C4-2B (cell line): ENCODE measurements around the gene KLHL22.
"Not testable (repeated sequence)": the region's sequence is repeated elsewhere in the genome, so short reads cannot be mapped to it uniquely, and the experiment has no call there.

Experiments used
- H3K27ac ChIP-seq: fragments of 450-650 bp; 2 replicates; pipeline ENCODE4 v1.5.1; 2017
- CTCF ChIP-seq: fragments of 450-650 bp; conservative IDR thresholded peaks from 2 replicates; pipeline ENCODE4 v1.5.1; 2017; ENCODE audit warnings: mild to moderate bottlenecking
- ZFX ChIP-seq: fragments of 450-650 bp; IDR thresholded peaks from 2 replicates; pipeline ENCODE4 v1.6.1; 2017

KLHL22 gene

DNA sequence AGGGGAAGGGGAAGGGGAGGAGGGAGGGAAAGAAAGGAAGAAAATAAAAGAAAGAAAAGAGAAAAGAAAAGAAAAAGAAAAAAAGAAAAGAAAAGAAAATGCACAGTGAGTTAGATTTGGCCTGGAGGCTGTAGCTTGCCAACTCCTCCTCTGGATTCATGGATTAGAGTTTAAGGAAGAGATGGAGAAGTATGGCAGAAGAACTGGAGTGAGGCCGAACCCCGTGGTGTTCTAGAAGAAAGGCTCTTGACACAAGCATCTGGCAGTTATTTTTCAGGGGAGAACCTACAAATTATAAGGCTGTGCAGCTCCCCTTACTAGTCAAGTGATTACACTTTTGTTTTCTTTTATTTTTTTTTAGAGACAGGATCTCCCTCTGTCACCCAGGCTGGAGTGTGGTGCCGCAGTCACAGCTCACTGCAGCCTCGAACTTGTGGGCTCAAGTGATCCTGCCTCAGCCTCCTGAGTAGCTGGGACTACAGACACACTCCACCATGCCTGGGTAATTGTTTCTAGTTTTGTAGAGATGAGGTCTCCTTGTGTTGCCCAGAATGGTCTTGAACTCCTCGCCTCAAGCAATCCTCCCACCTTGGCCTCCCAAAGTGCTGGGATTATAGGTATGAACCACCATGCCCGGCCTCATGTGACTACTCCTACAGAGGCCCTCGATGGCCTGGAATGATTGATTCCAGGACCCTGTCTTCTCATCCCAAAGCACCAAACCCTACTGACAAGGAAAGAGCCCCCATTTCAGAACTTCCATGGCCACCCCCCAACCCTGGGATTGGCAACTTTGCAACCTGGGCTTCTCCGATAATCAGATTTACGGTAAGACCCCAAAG, 82.2 kb downstream of the KLHL22 start:
- H3K27ac ChIP-seq: no peak overlapping the region
- TF ChIP-seq ZFX (no peak), CTCF (no peak)

DNA sequence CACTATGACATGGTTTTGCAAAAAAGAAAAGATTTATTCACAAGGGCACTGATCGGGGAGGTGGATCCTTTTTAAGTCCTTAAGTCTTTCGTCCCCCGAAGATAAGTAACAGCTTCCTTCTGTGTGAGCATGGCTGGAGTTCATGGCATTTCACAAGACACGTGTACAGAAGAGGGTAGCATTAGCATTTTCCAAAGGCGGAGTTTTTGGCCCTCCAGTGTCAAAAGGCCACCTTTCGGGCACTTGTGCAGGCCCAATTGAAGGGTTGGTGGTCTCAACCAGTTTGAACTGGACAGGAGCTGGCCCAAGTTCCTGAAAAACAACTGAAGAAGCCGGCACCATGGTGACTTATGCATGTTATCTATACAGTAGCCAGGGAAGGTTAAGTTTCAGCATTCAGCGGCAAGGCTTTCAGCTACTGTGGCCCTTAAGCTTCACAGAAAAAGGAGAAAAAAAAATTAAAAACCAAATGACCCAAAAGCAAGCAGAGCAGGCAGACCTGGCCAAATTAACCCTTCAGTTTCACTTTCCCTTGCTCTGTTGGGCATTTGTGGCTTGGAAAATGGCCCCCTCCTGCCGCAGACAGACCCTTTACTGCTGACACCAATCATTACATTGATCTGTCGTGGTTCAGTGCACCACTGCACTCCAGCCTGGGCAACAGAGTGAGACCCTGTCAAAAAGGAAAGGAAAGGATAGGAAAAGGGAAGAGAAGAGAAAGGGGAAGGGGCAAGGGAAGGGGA, 83.0 kb downstream of the KLHL22 start:
- TF ChIP-seq ZFX (no peak), CTCF (no peak)
- no peak overlapping the region for H3K27ac ChIP-seq

- H3K27ac ChIP-seq: not testable (repeated sequence)
Measured at GRCh38 chr22:20409385-20409784, 86.2 kb downstream of the KLHL22 start.

DNA sequence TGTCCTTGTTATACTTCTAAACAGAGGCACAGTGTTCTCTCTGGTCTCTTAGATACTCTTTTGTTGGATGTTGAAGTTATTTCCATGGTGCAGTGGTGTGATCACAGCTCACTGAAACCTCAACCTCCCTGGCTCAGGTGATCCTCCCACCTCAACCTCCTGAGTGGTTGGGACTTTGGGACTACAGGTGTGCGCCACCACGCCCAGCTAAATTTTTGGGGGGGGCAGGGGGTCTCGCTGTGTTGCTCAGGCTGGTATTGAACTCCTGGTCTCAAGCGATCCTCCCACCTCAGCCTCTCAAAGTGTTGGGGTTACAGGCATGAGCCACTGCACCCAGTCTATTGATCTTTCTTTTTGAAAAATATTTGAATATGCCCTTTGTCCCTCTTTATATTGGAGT, 86.7 kb downstream of the KLHL22 start:
- TF ChIP-seq ZFX (no peak), CTCF (no peak)
- no peak overlapping the region for H3K27ac ChIP-seq

DNA sequence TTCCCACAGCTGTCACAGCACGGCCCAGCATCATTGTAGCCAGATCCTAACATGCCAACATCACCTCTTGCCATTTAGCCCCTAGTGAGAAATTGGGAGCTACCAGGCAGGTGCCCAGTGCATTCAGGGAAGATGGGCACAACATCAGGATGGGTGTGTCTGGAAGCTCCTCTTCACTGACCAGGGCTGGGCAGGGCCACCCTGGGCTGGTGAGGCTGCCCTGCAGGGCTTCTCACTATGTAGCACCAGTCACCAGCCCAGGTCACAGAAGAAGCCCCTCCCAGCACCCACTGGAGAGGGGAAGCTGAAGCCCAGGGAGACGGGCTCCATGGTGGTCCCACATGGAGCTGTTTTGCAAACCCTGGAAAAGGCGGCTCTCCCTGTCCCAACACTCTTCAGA, 87.8 kb downstream of the KLHL22 start:
- TF ChIP-seq CTCF: no peak
- TF ChIP-seq ZFX: no peak

DNA sequence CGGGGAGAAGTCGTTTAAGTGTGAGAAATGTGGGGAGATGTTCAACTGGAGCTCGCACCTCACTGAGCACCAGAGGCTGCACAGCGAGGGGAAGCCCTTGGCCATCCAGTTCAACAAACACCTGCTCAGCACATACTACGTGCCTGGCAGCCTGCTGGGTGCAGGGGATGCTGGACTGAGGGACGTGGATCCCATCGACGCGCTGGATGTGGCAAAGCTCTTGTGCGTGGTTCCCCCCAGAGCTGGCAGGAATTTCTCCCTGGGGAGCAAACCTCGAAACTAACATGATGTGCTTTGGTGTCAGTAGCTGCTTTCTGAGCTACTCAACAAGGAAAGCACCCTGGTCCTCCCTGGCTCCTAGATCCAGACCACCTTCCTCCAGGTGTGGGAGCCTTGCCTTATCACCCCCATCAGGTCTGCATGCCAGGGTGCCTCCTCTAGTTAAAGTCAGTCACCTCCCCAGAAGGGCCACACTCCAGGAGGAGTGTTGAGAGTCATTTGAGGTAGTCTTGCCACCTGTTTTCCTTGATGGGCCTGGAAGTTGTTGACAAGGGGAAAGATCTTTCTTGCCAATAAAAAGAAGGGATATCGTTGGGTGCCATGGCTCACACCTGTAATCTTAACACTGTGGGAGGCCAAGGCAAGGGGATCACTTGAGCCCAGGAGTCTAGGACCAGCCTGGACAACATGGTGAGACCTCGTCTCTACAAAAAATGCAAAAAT, 88.7 kb downstream of the KLHL22 start:
- TF ChIP-seq CTCF (no peak), ZFX (no peak)
- no peak overlapping the region for H3K27ac ChIP-seq

More for the DNA sequence above, 87.8 kb downstream of the KLHL22 start:
- H3K27ac ChIP-seq: no peak overlapping the region

DNA sequence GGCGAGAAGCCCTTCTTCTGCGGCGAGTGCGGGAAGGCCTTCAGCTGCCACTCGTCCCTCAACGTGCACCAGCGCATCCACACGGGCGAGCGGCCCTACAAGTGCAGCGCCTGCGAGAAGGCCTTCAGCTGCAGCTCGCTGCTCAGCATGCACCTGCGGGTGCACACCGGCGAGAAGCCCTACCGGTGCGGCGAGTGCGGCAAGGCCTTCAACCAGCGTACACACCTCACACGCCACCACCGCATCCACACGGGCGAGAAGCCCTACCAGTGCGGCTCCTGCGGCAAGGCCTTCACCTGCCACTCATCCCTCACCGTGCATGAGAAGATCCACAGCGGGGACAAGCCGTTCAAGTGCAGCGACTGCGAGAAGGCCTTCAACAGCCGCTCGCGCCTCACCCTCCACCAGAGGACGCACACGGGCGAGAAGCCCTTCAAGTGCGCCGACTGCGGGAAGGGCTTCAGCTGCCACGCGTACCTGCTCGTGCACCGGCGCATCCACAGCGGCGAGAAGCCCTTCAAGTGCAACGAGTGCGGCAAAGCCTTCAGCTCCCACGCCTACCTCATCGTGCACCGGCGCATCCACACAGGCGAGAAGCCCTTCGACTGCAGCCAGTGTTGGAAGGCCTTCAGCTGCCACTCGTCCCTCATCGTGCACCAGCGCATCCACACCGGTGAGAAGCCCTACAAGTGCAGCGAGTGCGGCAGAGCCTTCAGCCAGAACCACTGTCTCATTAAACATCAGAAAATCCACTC, 89.5 kb downstream of the KLHL22 start:
- H3K27ac ChIP-seq: no peak overlapping the region
- TF ChIP-seq CTCF (no peak), ZFX (no peak)
